Psoas muscle (tissue), 8 donors: Measurements from ENCODE around the gene LTBP1. TPM values are rescaled to one million over a fixed set of nuclear protein-coding genes. Genes with fewer than 3 reads are reported as not detected.

Experiments
- ATAC-seq, 4 donors: fragments of 200-7000 bp; cut with Tn5 transposase; one replicate each; pipeline ENCODE4 v1.9.1; 2020; ENCODE audit warnings: moderate library complexity in 3 of 4, mild to moderate bottlenecking in 2 of 4
- DNase-seq, 2 donors: peaks; one replicate each; pipeline ENCODE4 v3.0.0-alpha.2; 2020
- H3K27ac ChIP-seq: fragments of 200-600 bp; one replicate; pipeline ENCODE4 v1.8.0; 2022
- H3K27me3 ChIP-seq, 3 donors: fragments of 200-600 bp in 1 of 3; one replicate each; pipeline versions ENCODE4 v1.6.1 to v1.8.0; 2013 to 2022; ENCODE audit warnings: low read length in 2 of 3, mild to moderate bottlenecking in 2 of 3, moderate library complexity in 1 of 3; ENCODE audit not compliant: insufficient read depth in 3 of 3
- H3K36me3 ChIP-seq, 2 donors: fragments of 200-600 bp in 1 of 2; one replicate each; pipeline versions ENCODE4 v1.6.1 to v1.8.0; 2013 to 2022; ENCODE audit warnings: low read depth in 1 of 2, mild to moderate bottlenecking in 1 of 2, moderate library complexity in 1 of 2; ENCODE audit not compliant: insufficient read depth in 1 of 2
- H3K4me1 ChIP-seq: fragments of 200-600 bp; one replicate; pipeline ENCODE4 v1.8.0; 2022
- H3K4me3 ChIP-seq: fragments of 200-600 bp; one replicate; pipeline ENCODE4 v1.8.0; 2022; ENCODE audit warnings: mild to moderate bottlenecking
- H3K9me3 ChIP-seq: fragments of 200-600 bp; one replicate; pipeline ENCODE4 v1.8.0; 2022
- WGBS, 3 donors: extraction: QIAGEN DNeasy Blood & Tissue Kit; methylation state at CpG; one replicate each; pipeline versions ENCODE4 v1.1.6 to v1.1.7; 2013; 5-methylcytosine and 5-hydroxymethylcytosine counted together
- intact Hi-C, 2 donors: fragments of 100-400 bp; cut with DNase I; formaldehyde crosslinking; loops; one replicate each; pipeline versions ENCODE4 v1.11.0 to v1.14.2; 2022
- polyA plus RNA-seq, 3 donors: library from polyadenylated mRNA; stranded (reverse); fragments of 200-250 nt; gene quantifications; one replicate each; pipeline ENCODE4 v1.2.3, GENCODE V29; 2013
- total RNA-seq, 4 donors: library from RNA; stranded (reverse); fragmentation: NEBNext Ultra II Directional in 2 of 4; extraction: Animal tissue kit (Norgen Biotek cat#: 25700) in 2 of 4; gene quantifications; one replicate each; pipeline versions ENCODE4 v1.2.1 to v1.2.4, GENCODE V29; 2021 to 2023
- TF ChIP-seq, protein P1 (sequence below): fragments of 200-600 bp; IDR thresholded peaks from one replicate; pipeline ENCODE4 v1.8.0; 2022; ENCODE audit warnings: antibody characterized with exemption
- donor health status: healthy with polysubstance abuse.
- donor health status: DM: no; HTN: no; CAD: no; lungs with moderate emphysema.
- donor health status: Bipolar disorder and iron deficiency.
- donor health status: healthy.
- donor health status: DM: yes; HTN: yes; CAD: no.
- donor health status: DM: no; HTN: no; CAD: no.
- donor health status: DM: no; HTN: no; CAD: no.
- donor health status: DM: yes; HTN: yes; CAD: no.

Gene LTBP1
- total and polyA plus RNA-seq, 7 donors, result 5.9 to 26.8 (median 9.5) TPM

DNA sequence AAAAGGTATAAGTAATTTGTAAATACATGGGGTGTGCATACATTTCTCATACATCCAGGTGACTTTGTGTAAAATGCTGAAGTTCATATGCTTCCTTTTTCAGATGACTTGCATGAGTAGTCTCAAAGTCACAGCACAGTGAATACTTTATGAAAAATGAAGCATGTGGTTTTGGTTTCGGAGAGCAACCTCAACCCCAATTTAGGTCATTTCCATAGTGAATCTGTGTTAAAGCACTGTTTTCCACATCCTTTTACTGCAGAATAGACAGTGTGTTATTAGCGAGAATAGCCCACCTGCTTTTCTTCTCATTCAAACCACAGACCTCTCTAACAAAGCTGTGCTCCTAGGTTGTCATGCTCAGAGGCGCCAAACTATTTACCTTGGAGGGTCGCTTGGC lies 325.2 kb downstream of the LTBP1 start:
- no peaks in the 10 kb centered on the region for H3K9me3 ChIP-seq
- H3K4me1 ChIP-seq, result peaks cover 11% of the 10 kb centered on the region
- peaks cover 0 to 17% of the 10 kb centered on the region in 2 donors for H3K36me3 ChIP-seq
- ATAC-seq (no peak), DNase-seq (no peak)
- no peak overlapping the region for H3K27ac ChIP-seq
- 92 to 96% (median 96%) methylated on average over 4 of the region's 4 CpGs for WGBS, 3 donors
- H3K27me3 ChIP-seq, result no peaks in the 10 kb centered on the region
- intact Hi-C loops, result loop anchor here (5.0 to 10.0 kb wide), 2 partner anchors 235 to 497 kb away; no protein-coding TSS in a partner anchor
- H3K4me3 ChIP-seq, result no peak overlapping the region
- TF ChIP-seq, protein P1, sequence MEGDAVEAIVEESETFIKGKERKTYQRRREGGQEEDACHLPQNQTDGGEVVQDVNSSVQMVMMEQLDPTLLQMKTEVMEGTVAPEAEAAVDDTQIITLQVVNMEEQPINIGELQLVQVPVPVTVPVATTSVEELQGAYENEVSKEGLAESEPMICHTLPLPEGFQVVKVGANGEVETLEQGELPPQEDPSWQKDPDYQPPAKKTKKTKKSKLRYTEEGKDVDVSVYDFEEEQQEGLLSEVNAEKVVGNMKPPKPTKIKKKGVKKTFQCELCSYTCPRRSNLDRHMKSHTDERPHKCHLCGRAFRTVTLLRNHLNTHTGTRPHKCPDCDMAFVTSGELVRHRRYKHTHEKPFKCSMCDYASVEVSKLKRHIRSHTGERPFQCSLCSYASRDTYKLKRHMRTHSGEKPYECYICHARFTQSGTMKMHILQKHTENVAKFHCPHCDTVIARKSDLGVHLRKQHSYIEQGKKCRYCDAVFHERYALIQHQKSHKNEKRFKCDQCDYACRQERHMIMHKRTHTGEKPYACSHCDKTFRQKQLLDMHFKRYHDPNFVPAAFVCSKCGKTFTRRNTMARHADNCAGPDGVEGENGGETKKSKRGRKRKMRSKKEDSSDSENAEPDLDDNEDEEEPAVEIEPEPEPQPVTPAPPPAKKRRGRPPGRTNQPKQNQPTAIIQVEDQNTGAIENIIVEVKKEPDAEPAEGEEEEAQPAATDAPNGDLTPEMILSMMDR, result no peak

DNA sequence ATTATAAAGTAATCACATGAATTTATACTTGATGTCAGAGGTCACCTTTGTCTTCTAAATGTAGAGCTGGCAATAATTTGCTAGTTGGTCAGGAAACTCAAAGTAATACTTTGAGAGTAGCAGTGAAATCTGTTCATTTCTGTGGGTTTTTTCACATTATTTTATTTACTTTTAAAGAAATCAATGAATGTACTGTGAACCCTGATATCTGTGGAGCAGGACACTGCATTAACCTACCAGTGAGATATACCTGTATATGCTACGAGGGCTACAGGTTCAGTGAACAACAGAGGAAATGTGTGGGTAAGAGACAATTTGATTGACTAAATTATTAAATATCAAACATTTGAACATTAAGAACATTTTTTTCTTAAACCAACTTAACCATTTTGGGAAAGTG lies 326.7 kb downstream of the LTBP1 start:
- H3K4me1 ChIP-seq, result peaks cover 5% of the 10 kb centered on the region
- H3K27me3 ChIP-seq, result no peaks in the 10 kb centered on the region
- H3K4me3 ChIP-seq, result no peak overlapping the region
- H3K36me3 ChIP-seq, result peaks cover 0 to 17% of the 10 kb centered on the region in 2 donors
- WGBS, 3 donors, result 97 to 100% (median 98%) methylated on average over 1 of the region's 1 CpG
- intact Hi-C loops, result loop anchor here (5.0 to 10.0 kb wide), 2 partner anchors 236 to 499 kb away; no protein-coding TSS in a partner anchor
- DNase-seq (no peak), ATAC-seq (no peak)
- no peaks in the 10 kb centered on the region for H3K9me3 ChIP-seq
- TF ChIP-seq, protein P1, result no peak
- H3K27ac ChIP-seq, result no peak overlapping the region

DNA sequence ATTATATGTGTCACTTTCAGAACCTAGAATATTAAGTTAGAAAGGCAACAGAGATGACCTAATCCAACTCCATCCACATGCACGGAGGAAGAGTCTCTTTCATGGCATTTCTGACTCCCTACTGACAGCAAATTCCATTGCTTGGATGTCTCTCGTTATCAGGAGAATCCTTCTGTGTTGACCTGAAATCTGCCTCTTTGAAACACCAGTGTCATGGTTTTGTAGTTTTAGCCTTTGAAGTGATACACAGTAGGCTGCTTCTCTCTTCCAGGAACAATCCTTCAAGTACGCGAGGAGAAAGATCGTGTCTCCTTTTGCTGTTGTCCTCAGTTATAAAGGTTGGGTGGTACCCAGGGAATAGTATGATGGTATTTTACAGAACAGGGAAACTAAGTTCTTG lies 327.8 kb downstream of the LTBP1 start:
- peaks cover 6% of the 10 kb centered on the region for H3K4me1 ChIP-seq
- H3K27ac ChIP-seq, result no peak overlapping the region
- no peaks in the 10 kb centered on the region for H3K9me3 ChIP-seq
- intact Hi-C loops, result loop anchor here (5.0 to 10.0 kb wide), 2 partner anchors 237 to 500 kb away; no protein-coding TSS in a partner anchor
- H3K4me3 ChIP-seq, result no peak overlapping the region
- H3K36me3 ChIP-seq, result peaks cover 0 to 17% of the 10 kb centered on the region in 2 donors
- TF ChIP-seq, protein P1, result no peak
- no peaks in the 10 kb centered on the region for H3K27me3 ChIP-seq
- DNase-seq (no peak), ATAC-seq (no peak)
- WGBS, 3 donors, result 91 to 95% (median 95%) methylated on average over 5 of the region's 5 CpGs

DNA sequence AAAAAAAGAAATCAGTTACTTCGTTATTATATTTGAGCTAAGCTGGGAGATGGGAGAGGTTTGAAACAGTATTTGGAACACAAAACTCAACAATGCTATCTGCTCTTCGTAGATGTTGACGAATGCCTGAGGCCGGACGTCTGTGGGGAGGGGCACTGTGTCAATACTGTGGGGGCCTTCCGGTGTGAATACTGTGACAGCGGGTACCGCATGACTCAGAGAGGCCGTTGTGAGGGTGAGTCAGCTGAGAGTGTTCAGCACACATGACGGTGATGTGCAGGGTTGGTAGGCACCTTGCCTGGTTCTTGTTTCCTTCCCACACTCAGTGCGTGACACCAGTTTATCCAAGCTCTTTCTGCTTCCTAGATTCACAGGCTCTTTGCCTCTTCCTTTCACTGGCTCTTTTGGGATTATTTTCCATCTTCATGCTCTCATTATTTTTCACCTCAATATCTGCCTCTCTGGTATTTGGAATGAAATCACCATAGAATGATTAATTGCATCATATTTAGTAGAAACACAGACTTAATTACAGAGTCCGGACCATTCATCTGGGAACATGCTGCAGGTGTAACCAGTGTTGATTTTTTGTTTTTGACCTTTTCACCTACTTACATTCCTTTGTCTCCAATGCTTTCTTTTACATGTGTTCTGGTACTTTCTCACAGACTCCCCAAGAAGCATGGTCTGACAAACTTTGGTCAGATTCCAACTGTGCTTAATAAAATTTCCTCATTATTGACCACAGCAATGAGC lies 329.1 kb downstream of the LTBP1 start:
- peak; percentile 63 to 82 for DNase-seq

More for the DNA sequence above, 329.1 kb downstream of the LTBP1 start:
- H3K9me3 ChIP-seq, result no peaks in the 10 kb centered on the region
- intact Hi-C loops, result loop anchor here in 1 of 2 donors (5.0 to 10.0 kb wide), 2 partner anchors 144 to 501 kb away; no protein-coding TSS in a partner anchor
- H3K27me3 ChIP-seq, result no peaks in the 10 kb centered on the region
- peaks cover 6% of the 10 kb centered on the region for H3K4me1 ChIP-seq
- H3K36me3 ChIP-seq, result peaks cover 0 to 17% of the 10 kb centered on the region in 2 donors
- ATAC-seq, result peak; percentile 54 to 84 (median 70)
- 63 to 84% (median 64%) methylated on average over 12 of the region's 12 CpGs for WGBS, 3 donors
- TF ChIP-seq, protein P1, result no peak
- H3K4me3 ChIP-seq, result no peak overlapping the region
- H3K27ac ChIP-seq, result no peak overlapping the region
